GM19468 (cell line): Measurements from ENCODE around the gene TBX1.

ENCODE experiments used
- ATAC-seq: cut with Tn5 transposase; IDR thresholded peaks from one replicate; pipeline ENCODE4 v1.9.1; 2021; ENCODE audit warnings: mild to moderate bottlenecking, moderate library complexity, moderate number of reproducible peaks; ENCODE audit not compliant: unreplicated experiment; ENCODE audit errors: extremely low read depth

TBX1 gene

GRCh38 chr22:19760058-19760950, at the start of gene TBX1:
TBX1 (plus strand) TSS chr22:19760778; CDS start chr22:19760844, 66 bp downstream.
- ATAC-seq: no peak

- no peak for ATAC-seq
Observed at GRCh38 chr22:19713245-19713644, 47.3 kb upstream of the TBX1 start.

GRCh38 chr22:19713650-19714311, 46.8 kb upstream of the TBX1 start:
- ATAC-seq: no peak

- no peak for ATAC-seq
Observed at GRCh38 chr22:19714312-19715187, 46.0 kb upstream of the TBX1 start, which contains the start of gene SEPTIN5. SEPTIN5 (plus strand) TSS chr22:19714503; CDS start chr22:19714589, 86 bp downstream.

- ATAC-seq: no peak
Observed at GRCh38 chr22:19715188-19715930, 45.2 kb upstream of the TBX1 start.

- ATAC-seq: no peak
Observed at GRCh38 chr22:19716041-19716828, 44.3 kb upstream of the TBX1 start.

- no peak for ATAC-seq
Observed at GRCh38 chr22:19716829-19717105, 43.8 kb upstream of the TBX1 start.

GRCh38 chr22:19717181-19717580, 43.4 kb upstream of the TBX1 start:
- no peak for ATAC-seq

- ATAC-seq: no peak
Observed at GRCh38 chr22:19717691-19718455, 42.7 kb upstream of the TBX1 start.

- no peak for ATAC-seq
Observed at GRCh38 chr22:19718456-19719049, 42.0 kb upstream of the TBX1 start.

GRCh38 chr22:19719050-19719482, 41.5 kb upstream of the TBX1 start:
- ATAC-seq: no peak

GRCh38 chr22:19719488-19720021, 41.0 kb upstream of the TBX1 start:
- no peak for ATAC-seq

GRCh38 chr22:19720150-19720827, 40.3 kb upstream of the TBX1 start:
- no peak for ATAC-seq

GRCh38 chr22:19720999-19721329, 39.6 kb upstream of the TBX1 start:
- no peak for ATAC-seq

GRCh38 chr22:19721330-19722177, 39.0 kb upstream of the TBX1 start:
- no peak for ATAC-seq

GRCh38 chr22:19722178-19722981, 38.2 kb upstream of the TBX1 start:
- ATAC-seq: no peak
